HG03565 (cell line): ENCODE data around the gene AK8.

Experiments
- ATAC-seq: cut with Tn5 transposase; IDR thresholded peaks from one replicate; pipeline ENCODE4 v1.9.1; 2021; ENCODE audit warnings: mild to moderate bottlenecking, moderate library complexity; ENCODE audit not compliant: unreplicated experiment

Gene AK8

DNA sequence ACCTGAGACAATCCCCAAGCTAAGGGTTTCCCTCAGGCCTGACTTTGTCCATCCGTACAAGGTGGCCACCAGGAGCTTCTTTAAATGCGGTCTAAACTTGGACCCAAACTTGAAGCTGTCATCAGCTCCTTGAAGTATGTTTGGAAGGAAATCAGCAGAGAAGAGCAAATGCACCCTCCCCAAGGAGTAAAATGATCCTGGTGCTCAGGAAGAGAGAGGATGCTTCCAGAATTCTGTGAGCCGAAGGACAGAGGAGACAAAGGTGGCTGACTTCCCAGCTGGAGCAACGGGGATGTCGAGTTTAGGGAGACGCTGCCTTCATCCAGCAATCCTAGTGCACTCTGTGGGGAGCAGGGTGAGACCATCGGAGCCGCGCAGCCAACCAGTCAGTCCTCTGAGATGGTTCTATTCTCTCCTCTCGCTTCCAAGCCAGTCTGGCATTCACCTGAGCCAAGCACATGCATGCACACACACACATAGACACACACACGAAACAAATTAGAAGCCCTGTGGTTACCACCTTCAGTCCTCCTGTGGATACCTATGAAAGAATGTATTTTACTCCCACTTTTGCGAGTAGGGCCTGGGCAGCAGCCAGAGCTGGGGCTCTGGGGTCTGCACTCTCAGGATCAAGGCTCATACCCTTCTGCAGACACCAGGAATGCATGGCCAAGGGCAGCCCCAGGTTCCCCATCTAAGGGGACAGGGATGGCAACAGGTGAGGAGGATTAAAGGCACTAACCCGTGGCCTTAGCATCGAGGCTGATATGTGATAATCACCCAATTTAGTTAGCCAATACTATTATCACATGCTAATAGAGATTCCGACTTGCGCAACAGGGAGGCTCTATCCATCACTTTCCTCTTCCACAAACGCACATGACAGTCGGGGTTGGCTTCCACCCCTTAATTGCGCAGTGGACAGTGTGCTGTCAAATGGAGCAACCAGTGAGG lies 132.1 kb downstream of the AK8 start:
- ATAC-seq: no peak

DNA sequence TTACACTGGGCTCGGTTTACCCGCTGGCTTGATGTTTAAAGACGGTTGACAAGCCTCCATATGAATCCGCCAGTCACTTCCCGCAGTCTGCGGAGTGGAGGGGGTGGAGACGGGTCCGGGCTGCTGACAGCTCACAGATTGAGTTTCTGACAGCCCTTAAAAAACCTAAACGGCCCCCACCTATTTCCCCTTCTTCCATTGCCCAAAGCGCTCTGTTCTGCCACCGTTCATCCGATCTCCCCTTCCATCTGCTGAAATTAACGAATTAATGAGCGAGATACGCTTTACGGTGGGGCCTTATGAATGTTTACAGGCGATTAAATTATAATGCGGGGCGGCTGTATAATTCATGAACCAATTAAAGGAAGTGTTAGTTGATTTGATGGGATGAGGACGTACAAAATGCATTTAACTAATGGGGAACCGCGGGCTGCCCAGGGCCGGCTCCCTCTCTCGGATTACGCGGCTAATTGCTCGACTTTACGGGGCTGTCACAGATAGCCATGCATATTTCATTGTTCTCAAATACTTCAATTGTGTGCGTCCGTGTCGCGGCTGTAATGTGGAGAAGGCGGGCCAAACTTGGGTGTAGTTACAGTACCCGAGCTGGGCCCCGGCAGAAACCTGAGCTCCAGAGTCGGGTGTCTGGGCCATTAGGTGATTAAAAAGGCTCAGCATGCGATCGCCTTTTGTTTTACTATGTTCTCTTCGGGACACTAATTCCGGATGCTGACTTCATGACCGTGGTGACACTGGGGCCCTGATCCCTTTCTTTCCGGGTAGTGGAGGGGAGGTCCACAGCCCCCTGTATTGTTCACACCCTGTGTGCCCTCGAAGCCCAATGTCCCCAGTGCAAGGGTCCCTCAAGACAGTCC lies 133.0 kb downstream of the AK8 start:
- no peak for ATAC-seq

DNA sequence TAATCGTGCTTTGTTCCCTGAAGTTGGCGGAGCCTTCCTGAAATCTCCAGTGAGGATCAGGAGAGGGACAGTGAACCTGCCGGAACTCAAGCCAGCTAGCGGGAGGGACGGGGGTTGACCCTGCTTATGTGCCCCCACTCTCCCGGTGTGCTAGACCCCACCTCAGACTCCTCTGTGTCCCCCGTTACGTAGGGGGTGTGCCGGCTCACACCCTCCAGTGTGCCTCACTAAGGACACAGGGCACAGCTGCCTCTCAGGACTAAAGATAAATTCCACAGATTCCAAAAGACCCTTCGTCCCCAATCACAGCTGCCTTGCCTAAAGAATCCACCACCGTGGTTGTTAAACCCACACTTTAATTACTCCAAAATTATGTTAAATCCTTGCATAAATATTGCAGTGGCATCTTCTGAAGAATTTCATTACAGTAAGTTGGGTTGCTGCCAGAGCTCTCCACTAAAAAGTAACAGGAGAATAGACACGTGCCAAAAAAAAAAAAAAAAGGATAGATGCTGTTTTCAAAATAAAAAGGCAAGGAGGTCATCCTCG lies 134.1 kb downstream of the AK8 start:
- ATAC-seq: no peak

DNA sequence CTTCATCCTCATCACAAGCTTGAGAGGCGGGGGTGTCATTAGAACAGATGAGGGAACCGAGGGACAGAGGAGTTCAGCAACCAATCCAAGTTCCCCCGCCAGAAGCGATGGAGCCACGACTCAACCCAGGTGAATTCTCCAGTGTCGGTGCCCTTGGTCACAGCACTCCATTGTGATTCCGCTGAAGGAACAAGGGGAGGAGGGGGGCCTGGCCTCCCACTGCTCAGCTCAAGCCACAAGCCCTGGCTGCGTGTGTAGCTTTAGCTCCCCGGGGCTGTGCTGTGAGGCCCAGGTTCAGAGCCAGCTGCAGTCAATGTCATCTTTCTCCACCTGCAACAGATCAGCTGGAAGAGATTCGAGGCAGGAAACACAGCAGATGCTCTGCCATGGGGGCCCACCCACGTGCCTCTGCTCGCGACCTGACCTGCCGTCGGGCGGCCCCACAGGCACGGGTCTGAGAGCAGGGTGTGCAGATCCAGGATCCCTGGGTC lies 135.2 kb downstream of the AK8 start:
- no peak for ATAC-seq

DNA sequence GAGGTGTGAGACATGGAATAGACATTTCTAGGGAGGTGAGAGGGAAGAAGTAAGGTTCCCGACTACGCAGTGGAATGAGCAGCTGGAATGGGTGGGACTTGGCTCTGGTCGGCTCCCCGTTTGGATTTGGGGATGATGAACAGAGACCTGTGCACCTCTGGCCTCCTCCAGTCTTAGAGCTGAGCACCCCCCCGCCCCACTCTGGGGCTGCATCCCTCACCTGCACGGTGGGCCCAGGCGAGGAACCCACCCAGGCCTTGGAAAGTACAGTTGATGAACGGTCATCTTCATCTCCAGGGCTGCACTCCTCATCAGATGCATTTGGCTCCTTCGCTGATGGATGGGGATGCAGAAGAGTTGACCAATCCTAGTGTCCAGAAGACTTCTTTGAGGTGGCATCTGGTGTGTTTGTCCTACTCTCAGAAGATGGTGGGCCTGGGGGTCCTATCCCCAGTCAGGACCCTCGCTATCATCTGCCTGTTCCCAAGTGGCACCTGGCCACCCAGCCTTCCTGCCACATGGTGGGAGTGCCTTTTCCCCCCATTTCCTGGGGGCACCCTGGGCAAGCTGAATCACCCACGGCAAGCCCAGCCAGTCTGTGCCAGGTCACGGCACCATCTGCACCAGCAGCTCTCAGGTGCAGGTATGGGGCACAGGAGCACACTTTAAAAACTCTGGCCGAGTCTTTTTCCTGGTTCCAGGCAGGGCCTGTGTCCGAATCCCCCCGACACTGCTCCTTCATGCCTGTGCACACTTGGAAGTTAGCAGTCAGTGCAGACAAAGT lies 137.4 kb downstream of the AK8 start:
- ATAC-seq: no peak

DNA sequence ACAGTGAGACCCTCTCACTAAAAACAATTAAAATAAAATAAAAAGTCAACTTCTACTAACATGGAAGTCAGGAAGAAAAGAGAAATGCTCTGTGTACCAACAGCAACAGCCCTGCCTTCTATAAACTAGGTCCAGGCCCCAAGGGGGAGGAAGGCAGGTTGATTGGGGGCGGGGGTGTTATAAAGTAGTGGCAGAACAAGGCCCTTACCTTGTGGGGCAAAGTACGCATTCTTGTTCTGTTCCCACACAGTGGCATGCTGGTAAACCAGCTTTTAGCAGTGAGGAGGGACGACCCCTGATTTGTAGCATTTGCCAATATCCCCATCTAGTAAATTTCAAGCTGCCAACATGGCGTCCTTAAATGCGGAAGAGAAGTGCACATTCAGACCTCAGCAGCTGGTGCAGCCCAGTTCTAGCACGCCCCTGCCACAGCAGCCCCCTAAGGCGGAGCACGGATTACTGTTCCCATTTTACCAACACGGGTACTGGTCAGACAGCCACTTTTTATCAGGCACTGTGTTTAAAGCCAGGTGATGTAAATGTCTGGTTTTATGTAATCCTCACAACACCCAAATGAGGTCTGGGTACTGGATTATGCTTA lies 138.3 kb downstream of the AK8 start:
- ATAC-seq: no peak

DNA sequence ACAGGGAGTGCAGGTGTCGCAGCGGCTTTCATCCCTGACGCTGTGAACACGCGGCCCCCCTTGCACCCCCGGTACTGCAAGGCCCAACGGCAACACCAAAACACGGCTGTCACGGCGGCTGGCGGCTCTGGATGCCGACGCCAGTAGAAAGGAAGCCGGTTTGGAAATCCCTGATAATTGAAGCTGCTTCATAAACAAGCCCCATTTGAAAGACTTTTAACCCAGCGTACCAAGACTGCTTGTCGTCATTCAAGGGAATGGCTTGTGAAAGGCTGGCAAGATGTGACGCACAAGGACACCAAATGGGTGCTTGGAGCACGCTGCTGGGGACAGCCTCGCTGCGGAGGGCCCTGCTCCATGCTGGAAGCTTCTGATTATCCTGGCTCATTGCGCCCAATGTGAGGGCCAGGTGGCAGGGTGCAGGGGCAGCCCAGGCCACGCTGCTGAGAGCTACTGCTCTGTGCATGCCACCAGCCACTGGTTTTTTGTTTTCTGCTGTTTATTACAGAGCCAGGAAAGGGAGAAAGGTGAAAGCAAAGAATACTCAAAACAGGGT lies 144.7 kb downstream of the AK8 start:
- no peak for ATAC-seq

DNA sequence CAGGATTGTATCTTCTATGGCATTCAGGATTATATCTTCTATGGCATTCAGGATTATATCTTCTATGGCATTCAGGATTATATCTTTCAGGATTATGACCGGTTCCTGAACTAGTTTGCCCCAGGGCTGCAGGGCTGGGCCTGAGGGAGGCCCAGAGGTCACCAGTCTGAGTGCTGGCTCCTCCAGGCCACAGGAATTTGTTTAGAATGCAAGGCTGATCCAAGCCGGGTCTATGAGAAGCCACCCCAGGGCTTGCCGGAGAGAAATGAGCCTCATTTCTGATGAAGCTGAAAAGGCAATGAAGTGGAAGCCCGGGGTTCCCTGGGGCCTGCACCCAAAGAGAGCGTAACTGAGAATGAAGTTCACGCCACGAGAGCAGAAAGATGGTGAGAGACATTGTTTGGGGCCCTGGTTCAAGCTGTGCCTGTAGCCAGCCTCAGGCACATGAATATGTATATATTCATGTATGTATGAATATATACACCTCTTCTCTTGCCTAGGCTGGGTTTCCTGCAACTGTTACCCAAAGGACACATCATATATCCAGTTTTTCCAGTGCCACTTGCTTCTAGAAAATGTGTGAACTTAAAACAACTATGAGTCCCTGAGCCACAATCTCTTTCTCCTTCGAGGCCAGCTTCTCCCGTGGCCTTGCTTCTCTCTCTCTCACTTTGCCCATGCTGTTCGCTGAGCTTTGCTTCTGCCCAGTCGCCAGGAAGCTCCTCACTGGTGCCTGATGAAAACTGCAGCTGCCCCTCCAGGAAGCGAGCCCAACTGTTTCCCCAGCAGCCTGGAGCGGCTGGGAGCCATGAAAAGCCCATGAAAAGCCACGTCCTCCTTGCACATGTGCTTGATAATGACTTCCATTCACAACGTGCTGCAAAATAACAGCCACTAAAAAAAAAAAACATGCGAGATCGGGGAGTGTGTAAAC lies 145.5 kb downstream of the AK8 start:
- ATAC-seq: no peak

DNA sequence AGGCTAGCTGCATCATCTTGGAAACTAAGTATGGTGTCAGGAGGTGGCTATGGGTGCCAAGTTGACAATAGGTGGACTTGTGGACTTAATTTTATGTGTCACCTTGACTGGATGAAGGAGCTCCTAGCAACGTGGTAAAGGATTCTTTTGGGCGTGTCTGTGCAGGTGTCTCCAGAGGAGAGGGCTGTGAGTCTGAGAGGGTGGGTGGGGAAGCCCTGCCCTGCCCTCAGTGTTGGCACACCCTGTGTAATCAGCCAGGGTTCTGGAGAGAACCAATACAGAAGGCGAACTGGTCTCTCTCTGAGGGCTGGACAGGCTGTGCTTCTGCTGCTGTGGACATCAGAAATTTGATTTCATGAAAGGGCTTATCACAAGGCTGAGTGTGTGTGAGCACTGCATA lies 146.9 kb downstream of the AK8 start:
- no peak for ATAC-seq

DNA sequence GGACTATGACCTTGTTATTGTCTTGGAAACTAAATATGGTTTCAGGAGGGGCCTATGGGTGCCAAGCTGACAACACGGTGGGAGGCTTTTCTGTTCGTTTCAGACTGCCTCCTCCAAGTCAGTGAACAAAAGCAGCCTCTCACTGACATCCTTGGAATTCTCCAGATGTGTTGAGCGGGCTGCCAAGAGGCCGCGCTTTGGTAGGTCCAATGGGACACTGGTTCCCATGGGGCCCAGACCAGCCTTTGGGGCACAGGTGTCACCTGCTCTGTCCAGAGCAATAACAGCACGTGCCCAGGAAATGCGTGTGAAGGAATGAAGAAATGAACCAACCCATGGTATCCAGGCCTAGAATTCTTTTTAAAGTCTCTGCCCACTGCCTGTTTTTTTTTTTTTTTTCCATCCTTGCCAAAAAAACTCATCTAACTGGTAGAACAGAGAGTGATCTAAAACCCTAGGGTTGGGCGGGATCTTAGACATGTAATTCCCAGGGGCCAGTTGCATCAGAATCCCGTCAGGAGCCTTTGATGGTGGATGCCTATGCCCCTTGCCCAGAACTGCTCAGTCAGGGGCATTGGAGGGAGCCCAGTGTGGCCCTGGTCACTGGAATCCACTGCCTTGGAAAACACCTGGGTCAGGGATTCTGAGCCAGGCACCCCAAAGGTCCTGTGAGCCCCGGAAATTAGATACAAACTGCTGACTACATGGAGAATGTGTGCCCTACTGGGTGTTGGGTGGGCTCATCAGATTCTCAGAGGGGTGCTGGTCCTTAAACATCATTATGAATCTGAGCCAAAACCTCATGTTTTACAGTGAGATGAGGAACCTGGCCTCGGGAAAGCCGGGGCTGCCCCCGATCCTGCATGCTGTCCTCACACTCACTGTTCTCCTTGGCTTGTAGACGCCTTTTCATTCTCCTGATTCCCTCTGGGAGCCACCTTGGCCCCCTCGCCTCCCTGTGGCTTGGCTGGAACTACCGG lies 147.7 kb downstream of the AK8 start:
- no peak for ATAC-seq

DNA sequence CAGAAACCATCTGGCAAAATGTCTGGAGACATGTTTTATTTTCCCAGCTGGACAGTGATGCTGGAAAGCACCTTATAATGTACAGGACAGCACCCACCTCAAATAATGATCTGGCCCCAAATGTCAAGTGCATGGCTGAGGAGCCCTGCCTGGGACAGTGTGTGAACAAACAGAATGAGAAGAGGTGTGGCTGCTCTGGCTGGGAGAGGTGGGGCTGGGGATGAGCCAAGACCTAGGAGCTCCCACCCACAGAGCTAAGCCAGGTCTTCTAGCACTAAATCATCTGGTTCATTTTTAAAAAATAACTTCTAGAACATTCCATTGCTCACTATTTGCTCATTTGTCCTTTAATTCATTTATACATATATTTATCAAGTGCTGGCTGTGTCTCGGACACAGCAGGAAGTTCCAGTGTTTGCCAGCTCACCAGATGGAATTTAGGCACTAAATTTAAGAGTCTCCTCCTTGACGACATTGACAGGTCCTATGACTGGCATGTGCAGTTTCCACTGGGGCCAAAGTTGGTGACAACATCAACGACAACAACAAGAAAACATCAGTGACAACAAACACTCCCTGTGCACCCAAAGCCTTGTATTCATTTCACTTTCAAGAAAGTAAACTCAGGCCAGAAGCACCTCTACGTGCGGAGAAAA lies 148.7 kb downstream of the AK8 start:
- no peak for ATAC-seq

DNA sequence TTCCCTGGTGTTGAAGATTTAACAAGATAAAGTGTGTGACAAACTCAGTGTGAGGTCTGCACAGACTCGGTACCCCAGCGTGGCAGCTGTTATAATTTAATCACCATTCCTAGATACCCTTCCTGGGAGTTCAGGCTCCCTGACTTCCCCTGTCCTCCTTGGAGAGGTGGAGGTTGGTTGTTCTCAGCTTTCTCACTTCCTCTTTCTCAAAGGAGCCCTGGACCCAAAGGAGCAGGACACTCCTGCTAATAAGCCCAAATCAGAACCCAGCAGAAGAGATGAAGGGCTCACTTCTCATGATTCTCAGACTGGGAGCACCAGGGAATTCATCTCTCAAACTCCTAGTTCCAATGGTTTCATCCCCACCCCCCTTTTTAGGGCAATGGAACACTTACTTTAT lies 149.6 kb downstream of the AK8 start:
- no peak for ATAC-seq

DNA sequence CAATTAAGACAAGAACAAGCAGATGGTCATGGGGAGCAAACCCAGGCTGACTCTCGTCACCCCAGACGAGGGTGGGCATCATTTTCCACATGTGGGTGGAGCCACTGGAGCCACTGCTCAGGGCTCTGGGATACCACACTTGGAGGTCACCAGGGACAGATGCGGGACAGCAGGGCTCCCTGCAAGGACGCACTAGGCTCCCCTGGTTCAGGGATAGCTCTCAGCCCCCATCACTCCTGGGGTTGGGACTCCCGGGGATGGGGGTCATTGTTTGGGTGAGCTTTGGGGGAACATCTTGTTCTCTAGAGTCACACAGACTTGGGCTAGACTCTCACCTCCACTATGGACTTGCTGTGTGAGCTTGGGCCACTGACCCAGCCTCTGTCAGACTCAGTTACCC lies 150.0 kb downstream of the AK8 start:
- no peak for ATAC-seq

DNA sequence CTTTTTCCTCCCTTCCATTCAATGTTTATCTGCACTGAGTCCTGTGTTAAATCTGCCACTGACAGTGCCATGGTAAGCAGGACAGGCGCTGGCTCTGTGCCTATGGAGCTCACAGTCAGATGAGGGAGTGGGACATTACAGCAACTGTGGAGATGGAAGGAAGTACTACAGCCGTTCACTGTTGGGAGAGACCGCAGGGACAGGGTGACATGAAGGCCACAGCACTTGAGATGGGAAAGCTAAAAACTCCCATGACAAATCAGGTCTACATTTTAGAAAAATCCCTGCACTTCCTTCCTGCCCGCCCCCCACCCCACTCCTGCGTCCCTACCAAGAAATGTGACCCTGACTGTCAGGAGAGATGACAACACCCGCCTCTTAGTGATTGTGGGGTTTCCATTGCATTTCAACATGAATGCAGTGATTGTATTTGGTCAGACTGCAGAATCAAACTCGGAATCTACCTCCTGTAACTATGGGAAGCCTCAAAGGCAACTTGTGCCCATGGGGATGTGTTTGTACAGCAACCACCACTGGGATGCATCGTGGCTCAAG lies 151.4 kb downstream of the AK8 start:
- no peak for ATAC-seq

DNA sequence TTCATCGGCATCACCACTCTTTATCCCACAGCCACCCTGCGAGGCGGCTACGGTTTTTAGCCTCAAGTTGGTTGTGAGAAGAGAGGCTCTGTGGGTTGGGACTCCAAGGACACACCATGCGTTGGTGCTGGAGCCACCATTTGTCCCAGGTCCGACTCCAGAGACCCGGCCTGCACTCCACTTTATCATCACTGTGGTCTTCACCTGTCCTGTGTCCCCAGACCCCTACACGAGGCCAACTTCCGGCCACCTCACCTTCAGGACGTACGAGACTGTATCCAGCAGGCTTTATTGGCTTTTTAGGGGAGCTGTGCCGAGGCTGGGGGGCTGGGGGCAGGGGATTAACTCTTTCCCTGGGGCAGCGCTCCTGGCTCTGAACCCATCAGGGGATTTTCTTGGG lies 152.8 kb downstream of the AK8 start:
- no peak for ATAC-seq

DNA sequence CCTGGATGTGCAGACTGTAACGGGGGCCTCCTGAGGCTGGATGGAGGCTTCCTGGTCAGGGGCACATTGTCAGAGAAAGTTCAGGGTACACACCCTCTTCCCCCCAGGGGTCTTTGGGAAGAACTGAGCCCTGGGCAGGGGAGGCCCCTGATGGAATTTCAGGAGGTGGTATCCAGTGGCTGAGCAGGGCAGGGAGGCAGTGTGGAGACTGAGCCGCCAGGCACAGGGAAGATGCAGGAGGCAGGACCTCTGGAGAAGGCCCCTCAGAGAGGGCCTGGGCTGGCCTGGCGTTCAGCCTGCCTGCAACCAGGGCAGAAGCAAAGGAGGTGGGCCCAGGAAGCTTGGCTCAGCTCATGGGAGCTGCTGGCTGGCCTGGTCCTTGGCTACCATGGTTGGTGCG lies 154.3 kb downstream of the AK8 start:
- no peak for ATAC-seq

DNA sequence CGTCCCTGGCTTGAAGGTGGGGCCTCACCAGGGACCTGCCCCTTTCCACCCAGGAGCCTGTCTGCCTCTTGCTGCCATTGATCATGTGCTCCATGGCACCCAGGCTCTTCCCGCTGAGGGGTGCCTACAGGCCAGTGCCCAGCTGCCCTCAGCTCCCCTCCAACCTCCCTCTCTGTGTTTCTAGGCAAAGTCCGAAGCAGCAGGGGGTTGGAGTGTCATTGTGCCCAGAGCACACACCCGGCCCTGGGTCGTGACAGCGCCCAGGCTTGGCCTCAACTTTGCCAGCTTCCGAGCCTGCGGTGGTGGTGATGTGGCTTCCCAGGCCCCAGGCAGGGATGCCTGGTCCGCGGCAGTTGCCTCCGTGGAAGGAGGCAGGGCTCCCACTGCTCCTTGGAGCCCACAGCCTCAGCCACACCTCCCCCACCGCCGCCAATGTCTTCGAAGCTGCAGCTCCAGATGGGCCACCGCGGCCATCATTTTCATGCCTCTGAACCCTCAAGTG lies 155.5 kb downstream of the AK8 start:
- no peak for ATAC-seq
